A549 (cell line): ENCODE results near the gene DQX1. TPM values are rescaled to one million over a fixed set of nuclear protein-coding genes. Genes with fewer than 3 reads are reported as not detected.

ENCODE experiments used
- ATAC-seq, 2 experiments: fragments of 200-7000 bp in 1 of 2; fragments of >200 bp in 1 of 2; cut with Nextera tagmentation in 1 of 2; cut with Tn5 transposase in 1 of 2; 3 replicates each; pipeline versions ENCODE4 v1.8.0 to v1.9.1; 2018 to 2020; ENCODE audit warnings: mild to moderate bottlenecking in 1 of 2, moderate library complexity in 1 of 2
- CTCF ChIA-PET: fragments of 300-600 bp; sonication (Branson Sonifier 250); formaldehyde crosslinking; extraction: SDS; loops from one replicate; lab custom pipeline; 2021; ENCODE audit warnings: antibody characterized with exemption, inconsistent platforms; lab: Yijun Ruan, JAX
- POLR2A ChIA-PET: fragments of 350-600 bp; formaldehyde crosslinking; extraction: SDS; loops from one replicate; lab custom pipeline; 2021; ENCODE audit warnings: antibody characterized with exemption, inconsistent platforms; lab: Yijun Ruan, JAX
- DNase-seq, 2 experiments: peaks; one replicate each; pipeline versions ENCODE4 v3.0.0 to v3.0.0-alpha.2; 2011 to 2016; ENCODE audit warnings: low read depth in 1 of 2, low spot score in 1 of 2
- FAIRE-seq: peaks from 2 replicates; lab custom pipeline; 2011; peaks lifted over from hg19 to GRCh38; lab: Jason Lieb, UNC
- H3K27ac ChIP-seq, 2 experiments: fragments of >200 bp; sonication (Bioruptor Twin); formaldehyde crosslinking; 3 replicates each; pipeline ENCODE4 v1.5.1; 2016 to 2017
- H3K4me1 ChIP-seq: fragments of >200 bp; sonication (Bioruptor Twin); formaldehyde crosslinking; 3 replicates; pipeline ENCODE4 v1.6.1; 2016
- H3K4me2 ChIP-seq: fragments of >200 bp; sonication (Bioruptor Twin); formaldehyde crosslinking; 3 replicates; pipeline ENCODE4 v1.6.1; 2016
- H3K4me3 ChIP-seq: fragments of >200 bp; sonication (Bioruptor Twin); formaldehyde crosslinking; 3 replicates; pipeline ENCODE4 v1.5.1; 2016
- H3K9me3 ChIP-seq: fragments of >200 bp; sonication (Bioruptor Twin); formaldehyde crosslinking; 3 replicates; pipeline ENCODE4 v1.6.1; 2016
- BCL3 ChIP-seq: fragments of >200 bp; sonication (Bioruptor Twin); formaldehyde crosslinking; IDR thresholded peaks from 3 replicates; pipeline ENCODE4 v1.6.1; 2016
- CHD2 ChIP-seq: fragments of 150-350 bp; IDR thresholded peaks from 2 replicates; pipeline ENCODE4 v1.6.1; 2014; ENCODE audit warnings: low read length; ENCODE audit not compliant: partially characterized antibody
- CTCF ChIP-seq: fragments of >200 bp; sonication (Bioruptor Twin); formaldehyde crosslinking; IDR thresholded peaks from 3 replicates; pipeline ENCODE4 v1.5.1; 2016
- FOSB ChIP-seq: fragments of 250-450 bp; sonication (Bioruptor Pico); IDR thresholded peaks from 2 replicates; pipeline ENCODE4 v1.5.0; 2020; ENCODE audit warnings: mild to moderate bottlenecking, moderate library complexity
- FOSL2 ChIP-seq, 2 experiments: fragments of 450-650 bp in 1 of 2; fragments of >200 bp in 1 of 2; sonication (Bioruptor Twin) in 1 of 2; formaldehyde crosslinking; IDR thresholded peaks; 2 replicates each; pipeline versions ENCODE4 v1.5.0 to v1.6.1; 2016 to 2020; ENCODE audit warnings: mild to moderate bottlenecking in 1 of 2, moderate library complexity in 1 of 2
- HES2 ChIP-seq: fragments of >200 bp; sonication (Bioruptor Twin); formaldehyde crosslinking; IDR thresholded peaks from 2 replicates; pipeline ENCODE4 v1.6.1; 2016
- HEYL ChIP-seq: fragments of 250-450 bp; sonication (Bioruptor Pico); IDR thresholded peaks from 2 replicates; pipeline ENCODE4 v1.8.0; 2021; ENCODE audit warnings: mild to moderate bottlenecking, moderate library complexity
- JUN ChIP-seq, 2 experiments: fragments of >200 bp; sonication (Bioruptor Twin); formaldehyde crosslinking; IDR thresholded peaks; 2 replicates in 1 of 2; 3 replicates in 1 of 2; pipeline ENCODE4 v1.6.1; 2016 to 2017
- JUNB ChIP-seq: fragments of >200 bp; sonication (Bioruptor Twin); formaldehyde crosslinking; IDR thresholded peaks from 2 replicates; pipeline ENCODE4 v1.6.1; 2016
- KDM1A ChIP-seq: fragments of 200-600 bp; sonication (generic); IDR thresholded peaks from 2 replicates; pipeline ENCODE4 v1.6.1; 2016; ENCODE audit warnings: low read depth, mild to moderate bottlenecking
- KDM5A ChIP-seq: fragments of 200-600 bp; sonication (generic); IDR thresholded peaks from 2 replicates; pipeline ENCODE4 v1.6.1; 2016; ENCODE audit warnings: antibody characterized with exemption, mild to moderate bottlenecking
- MYC ChIP-seq: IDR thresholded peaks from 2 replicates; pipeline ENCODE4 v1.6.1; 2012; ENCODE audit warnings: mild to moderate bottlenecking, inconsistent platforms, low read length, improper control_type of control experiment, borderline replicate concordance
- NFE2L2 ChIP-seq: fragments of 150-350 bp; conservative IDR thresholded peaks from 2 replicates; pipeline ENCODE4 v1.6.1; 2014; ENCODE audit warnings: low read length
- NR3C1 ChIP-seq: fragments of >200 bp; sonication (Bioruptor Twin); formaldehyde crosslinking; IDR thresholded peaks from 3 replicates; pipeline ENCODE4 v1.6.1; 2017
- PBX3 ChIP-seq: IDR thresholded peaks from 2 replicates; pipeline ENCODE4 v1.6.1; 2012
- PHF8 ChIP-seq: fragments of 200-600 bp; sonication (generic); IDR thresholded peaks from 2 replicates; pipeline ENCODE4 v1.6.1; 2016; ENCODE audit warnings: low read depth, mild to moderate bottlenecking, antibody characterized with exemption, moderate library complexity, borderline replicate concordance
- RARB ChIP-seq: fragments of 250-450 bp; sonication (Bioruptor Pico); IDR thresholded peaks from 2 replicates; pipeline ENCODE4 v1.8.0; 2021; ENCODE audit warnings: mild to moderate bottlenecking, moderate library complexity
- RCOR1 ChIP-seq: fragments of 150-350 bp; IDR thresholded peaks from 2 replicates; pipeline ENCODE4 v1.6.1; 2014; ENCODE audit warnings: antibody characterized with exemption, low read length, low read depth
- RFX5 ChIP-seq: fragments of 450-650 bp; IDR thresholded peaks from 2 replicates; pipeline ENCODE4 v1.7.1; 2014; ENCODE audit warnings: antibody characterized with exemption, mild to moderate bottlenecking, moderate library complexity
- RNF2 ChIP-seq: fragments of 200-600 bp; sonication (generic); IDR thresholded peaks from 2 replicates; pipeline ENCODE4 v1.6.1; 2016; ENCODE audit warnings: low read depth, mild to moderate bottlenecking, antibody characterized with exemption, moderate library complexity, borderline replicate concordance
- USF2 ChIP-seq: fragments of 450-650 bp; IDR thresholded peaks from 2 replicates; pipeline ENCODE4 v1.6.1; 2014; ENCODE audit warnings: antibody characterized with exemption
- ZC3H11A ChIP-seq: fragments of 450-650 bp; IDR thresholded peaks from 2 replicates; pipeline ENCODE4 v1.6.1; 2014; ENCODE audit warnings: antibody characterized with exemption, mild to moderate bottlenecking
- WGBS: methylation state at CpG from one replicate; pipeline ENCODE4 v1.1.6; 2017; ENCODE audit errors: missing lambda C conversion rate; 5-methylcytosine and 5-hydroxymethylcytosine counted together
- polyA plus RNA-seq, 4 experiments: library from polyadenylated mRNA; depleted of rRNA in 3 of 4; stranded (reverse); fragments of >200 nt; fragmentation: RNase III in 1 of 4; extraction: RNeasy Plus Mini Kit Qiagen cat#74134 plus additional on column Dnase treatment in 1 of 4; gene quantifications; 2 replicates in 3 of 4; 3 replicates in 1 of 4; pipeline ENCODE4 v1.2.3, GENCODE V29; 2011 to 2017
- TF ChIP-seq, protein P1 (sequence below): fragments of 250-450 bp; sonication (Bioruptor Pico); IDR thresholded peaks from 2 replicates; pipeline ENCODE4 v1.5.0; 2021; ENCODE audit warnings: mild to moderate bottlenecking, moderate library complexity, borderline replicate concordance
- TF ChIP-seq, protein P2 (sequence below): fragments of 200-600 bp; sonication (generic); IDR thresholded peaks from 2 replicates; pipeline ENCODE4 v1.6.1; 2016; ENCODE audit warnings: antibody characterized with exemption, mild to moderate bottlenecking, moderate library complexity
- TF ChIP-seq, protein P3 (sequence below): fragments of 150-350 bp; IDR thresholded peaks from 2 replicates; pipeline ENCODE4 v1.6.1; 2014; ENCODE audit warnings: low read depth, mild to moderate bottlenecking, low read length

The DQX1 gene
- polyA plus RNA-seq, 2 of the 4 experiments (the other 2 are of a cell fraction) = 0.15 to 0.39 TPM

- peak; percentile 99 to 100 for DNase-seq
- H3K4me2 ChIP-seq = peak within 1 kb of the TSS; percentile 97
- ChIA-PET CTCF (interaction anchor here (1.3 to 8.5 kb wide), 8 partner anchors 10 to 57 kb away, joined by 4 to 92 read pairs (median 27); partner anchors contain the start of genes CCDC142, PCGF1 and TTC31), POLR2A (interaction anchor here (0.6 to 1.9 kb wide), 11 partner anchors 9 to 72 kb away, joined by 3 to 11 read pairs (median 5); partner anchors contain the start of genes CCDC142, PCGF1, TTC31 and WBP1)
- peaks cover 17% of the 10 kb centered on the region for H3K4me1 ChIP-seq
- ATAC-seq = peak; percentile 91 to 97
- WGBS = 2% methylated on average over 28 of the region's 87 CpGs
- peak within 1 kb of the TSS; percentile 93 to 96 for H3K27ac ChIP-seq
- no peak for FAIRE-seq
- H3K4me3 ChIP-seq = peak within 1 kb of the TSS; percentile 57
- H3K9me3 ChIP-seq = no peaks in the 10 kb centered on the region
- TF ChIP-seq PBX3 (peak; percentile 77), JUNB (no peak), ZC3H11A (no peak), USF2 (no peak), KDM5A (peak; percentile 98), FOSB (CRISPR knock-in tag) (no peak), RARB (CRISPR knock-in tag) (no peak), RFX5 (peak; percentile 32; the same call in 1 of the 2 replicates), BCL3 (peak; percentile 83), RNF2 (no peak), FOSL2 (IDR thresholded peaks at IDR 0.05) (no peak), FOSL2 (CRISPR knock-in tag; IDR thresholded peaks at IDR 0.05) (no peak), MYC (peak; percentile 32; the same call in 1 of the 2 replicates), HES2 (no peak), JUN (IDR thresholded peaks at IDR 0.05) (peak; percentile 82 to 98), NFE2L2 (no peak), CHD2 (no peak), CTCF (no peak; the same call in 2 of the 3 replicates), RCOR1 (no peak), PHF8 (peak; percentile 99), KDM1A (no peak), NR3C1 (no peak), HEYL (CRISPR knock-in tag) (no peak)
- TF ChIP-seq, protein P1, sequence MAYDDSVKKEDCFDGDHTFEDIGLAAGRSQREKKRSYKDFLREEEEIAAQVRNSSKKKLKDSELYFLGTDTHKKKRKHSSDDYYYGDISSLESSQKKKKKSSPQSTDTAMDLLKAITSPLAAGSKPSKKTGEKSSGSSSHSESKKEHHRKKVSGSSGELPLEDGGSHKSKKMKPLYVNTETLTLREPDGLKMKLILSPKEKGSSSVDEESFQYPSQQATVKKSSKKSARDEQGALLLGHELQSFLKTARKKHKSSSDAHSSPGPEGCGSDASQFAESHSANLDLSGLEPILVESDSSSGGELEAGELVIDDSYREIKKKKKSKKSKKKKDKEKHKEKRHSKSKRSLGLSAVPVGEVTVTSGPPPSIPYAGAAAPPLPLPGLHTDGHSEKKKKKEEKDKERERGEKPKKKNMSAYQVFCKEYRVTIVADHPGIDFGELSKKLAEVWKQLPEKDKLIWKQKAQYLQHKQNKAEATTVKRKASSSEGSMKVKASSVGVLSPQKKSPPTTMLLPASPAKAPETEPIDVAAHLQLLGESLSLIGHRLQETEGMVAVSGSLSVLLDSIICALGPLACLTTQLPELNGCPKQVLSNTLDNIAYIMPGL (CRISPR knock-in tag) = 0 out of 2 replicates have a peak, but pooled peaks have one; percentile 34
- TF ChIP-seq, protein P2, sequence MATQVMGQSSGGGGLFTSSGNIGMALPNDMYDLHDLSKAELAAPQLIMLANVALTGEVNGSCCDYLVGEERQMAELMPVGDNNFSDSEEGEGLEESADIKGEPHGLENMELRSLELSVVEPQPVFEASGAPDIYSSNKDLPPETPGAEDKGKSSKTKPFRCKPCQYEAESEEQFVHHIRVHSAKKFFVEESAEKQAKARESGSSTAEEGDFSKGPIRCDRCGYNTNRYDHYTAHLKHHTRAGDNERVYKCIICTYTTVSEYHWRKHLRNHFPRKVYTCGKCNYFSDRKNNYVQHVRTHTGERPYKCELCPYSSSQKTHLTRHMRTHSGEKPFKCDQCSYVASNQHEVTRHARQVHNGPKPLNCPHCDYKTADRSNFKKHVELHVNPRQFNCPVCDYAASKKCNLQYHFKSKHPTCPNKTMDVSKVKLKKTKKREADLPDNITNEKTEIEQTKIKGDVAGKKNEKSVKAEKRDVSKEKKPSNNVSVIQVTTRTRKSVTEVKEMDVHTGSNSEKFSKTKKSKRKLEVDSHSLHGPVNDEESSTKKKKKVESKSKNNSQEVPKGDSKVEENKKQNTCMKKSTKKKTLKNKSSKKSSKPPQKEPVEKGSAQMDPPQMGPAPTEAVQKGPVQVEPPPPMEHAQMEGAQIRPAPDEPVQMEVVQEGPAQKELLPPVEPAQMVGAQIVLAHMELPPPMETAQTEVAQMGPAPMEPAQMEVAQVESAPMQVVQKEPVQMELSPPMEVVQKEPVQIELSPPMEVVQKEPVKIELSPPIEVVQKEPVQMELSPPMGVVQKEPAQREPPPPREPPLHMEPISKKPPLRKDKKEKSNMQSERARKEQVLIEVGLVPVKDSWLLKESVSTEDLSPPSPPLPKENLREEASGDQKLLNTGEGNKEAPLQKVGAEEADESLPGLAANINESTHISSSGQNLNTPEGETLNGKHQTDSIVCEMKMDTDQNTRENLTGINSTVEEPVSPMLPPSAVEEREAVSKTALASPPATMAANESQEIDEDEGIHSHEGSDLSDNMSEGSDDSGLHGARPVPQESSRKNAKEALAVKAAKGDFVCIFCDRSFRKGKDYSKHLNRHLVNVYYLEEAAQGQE = no peak
- TF ChIP-seq, protein P3, sequence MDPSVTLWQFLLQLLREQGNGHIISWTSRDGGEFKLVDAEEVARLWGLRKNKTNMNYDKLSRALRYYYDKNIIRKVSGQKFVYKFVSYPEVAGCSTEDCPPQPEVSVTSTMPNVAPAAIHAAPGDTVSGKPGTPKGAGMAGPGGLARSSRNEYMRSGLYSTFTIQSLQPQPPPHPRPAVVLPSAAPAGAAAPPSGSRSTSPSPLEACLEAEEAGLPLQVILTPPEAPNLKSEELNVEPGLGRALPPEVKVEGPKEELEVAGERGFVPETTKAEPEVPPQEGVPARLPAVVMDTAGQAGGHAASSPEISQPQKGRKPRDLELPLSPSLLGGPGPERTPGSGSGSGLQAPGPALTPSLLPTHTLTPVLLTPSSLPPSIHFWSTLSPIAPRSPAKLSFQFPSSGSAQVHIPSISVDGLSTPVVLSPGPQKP = no peak
Measured at GRCh38 chr2:74529357-74530238, 3.6 kb upstream of the DQX1 start, which contains the start of the genes AUP1 and HTRA2. Gene AUP1, minus strand, starts transcription at chr2:74529706. Its CDS starts 77 bp downstream, at chr2:74529629. Gene HTRA2, plus strand, starts transcription at chr2:74529933. Its CDS starts 74 bp downstream, at chr2:74530007.
